Activated gamma-delta T cell (primary cell): Measurements from ENCODE around the gene C18orf63.
"Not testable (repeated sequence)": the region's sequence is repeated elsewhere in the genome, so short reads cannot be mapped to it uniquely, and the experiment has no call there.

Experiments
- DNase-seq: peaks from one replicate; lab custom pipeline; 2025; lab: John Stamatoyannopoulos, UW
- total RNA-seq, 2 donors: gene quantifications; one replicate each; lab custom pipeline; 2026; lab: John Stamatoyannopoulos, UW

Gene C18orf63
- total RNA-seq: 0 to 0.05 reads per million in 2 donors

DNA sequence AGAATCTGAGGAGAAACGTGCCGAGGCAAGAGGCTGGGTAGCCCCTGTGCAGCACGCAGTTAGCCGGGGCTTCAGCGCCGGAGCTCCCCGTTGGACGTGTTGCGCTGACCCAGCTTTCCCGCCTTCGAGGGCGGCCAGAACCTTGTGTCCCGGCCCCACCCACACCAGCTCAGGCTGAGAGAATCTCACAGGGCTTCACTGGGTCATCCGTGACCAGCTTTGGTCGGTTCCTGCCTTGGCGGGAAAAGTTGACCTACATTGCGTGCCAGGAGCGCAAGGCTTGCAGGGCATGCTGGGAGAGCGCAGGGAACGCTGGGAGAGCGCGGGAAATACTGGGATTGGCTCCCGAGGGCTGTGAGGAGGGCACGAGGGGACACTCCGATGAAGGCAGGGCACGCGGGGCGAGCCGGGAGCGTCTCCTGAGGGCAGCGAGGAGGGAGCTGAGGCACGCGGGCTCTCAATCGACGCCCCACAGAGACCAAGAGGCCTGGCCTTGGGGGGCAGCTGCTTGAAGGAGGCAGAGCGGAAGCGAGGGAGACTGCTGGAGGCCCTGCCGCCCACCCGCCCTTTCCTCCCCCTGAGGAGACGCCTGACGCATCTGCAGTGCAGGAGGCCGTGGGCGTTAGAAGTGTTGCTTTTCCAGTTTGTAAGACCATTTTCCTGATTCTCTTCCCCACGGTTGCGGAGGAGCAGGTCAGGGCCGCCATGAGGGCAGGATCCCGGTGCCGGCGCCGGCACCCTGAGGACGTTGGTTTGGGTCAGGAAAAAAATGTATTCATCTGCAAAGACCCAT is at the start of gene C18orf63:
TSS of gene C18orf63 (plus strand) at position 376 of the 793 bp plus-strand sequence. CDS start 2,027 bp downstream, outside the sequence.
- no peak for DNase-seq

DNA sequence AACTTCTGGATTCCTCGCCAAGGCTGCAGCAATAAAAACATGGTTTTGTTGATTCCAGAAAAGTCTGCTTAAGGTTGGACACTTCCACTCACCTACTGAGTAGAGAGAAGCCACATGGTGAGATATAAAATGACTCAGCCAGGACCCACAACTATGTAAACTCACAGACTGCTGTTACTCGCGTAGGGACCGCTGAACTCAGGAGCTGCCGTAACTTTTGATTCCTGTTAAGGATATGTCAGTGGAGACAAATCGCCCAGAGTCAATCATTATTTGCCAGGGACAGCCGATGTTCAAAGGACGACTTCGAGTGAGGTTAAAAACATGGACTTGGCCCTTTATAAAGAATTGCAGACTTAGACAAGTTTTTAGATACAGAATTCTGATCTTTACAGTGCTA is 49.5 kb upstream of the C18orf63 start:
- no peak for DNase-seq

DNA sequence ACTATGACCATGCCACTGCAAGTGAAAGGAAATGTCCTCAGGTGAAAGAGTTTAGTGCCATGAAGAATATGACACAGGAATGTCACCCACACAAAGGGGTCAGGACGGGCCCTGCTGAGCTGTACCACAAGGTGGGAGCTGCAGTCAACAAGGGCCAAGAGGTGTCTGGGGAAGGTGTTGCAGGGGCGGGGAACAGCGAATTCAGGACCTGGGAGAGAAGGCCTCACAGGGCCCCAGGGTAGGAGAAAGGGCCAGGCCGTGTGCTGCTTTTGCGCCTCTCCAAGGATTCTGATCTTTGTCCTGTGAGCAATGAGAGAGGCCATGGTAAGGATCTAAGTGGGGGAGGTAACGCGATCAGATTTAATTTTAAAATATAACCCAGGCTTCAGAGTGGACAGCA is 47.5 kb upstream of the C18orf63 start:
- no peak for DNase-seq

DNA sequence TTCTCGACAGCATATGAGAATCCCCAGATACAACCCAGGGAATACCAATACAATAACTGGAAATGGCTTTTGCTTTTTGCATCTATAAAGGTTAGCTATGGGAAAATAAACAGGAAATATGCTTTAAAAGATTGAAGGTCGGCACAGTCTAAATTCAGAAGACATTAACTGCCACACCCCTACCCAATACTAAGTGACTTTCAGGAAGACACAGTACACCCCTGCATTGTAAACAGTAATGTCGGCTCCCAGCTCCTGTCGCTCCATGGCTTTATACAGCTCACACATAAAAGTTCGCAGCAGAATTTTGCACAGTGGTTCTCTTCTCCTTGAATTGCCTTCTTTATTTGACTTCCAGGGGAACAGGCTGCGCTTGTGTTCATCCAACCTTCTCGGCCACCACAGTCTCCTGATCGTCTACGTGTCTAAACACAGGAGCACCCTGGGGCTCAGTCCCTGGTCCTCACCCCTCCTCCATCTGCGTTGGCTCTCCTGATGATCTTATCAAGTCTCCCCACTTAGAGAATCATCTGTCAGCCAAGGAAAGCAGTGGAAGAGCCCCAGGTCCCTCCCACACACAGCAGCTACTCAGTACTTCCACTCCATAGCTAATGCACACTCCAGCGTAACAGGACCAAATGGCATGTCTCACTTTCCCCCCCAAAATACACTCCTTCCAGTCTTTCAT is 46.6 kb upstream of the C18orf63 start:
- no peak for DNase-seq

DNA sequence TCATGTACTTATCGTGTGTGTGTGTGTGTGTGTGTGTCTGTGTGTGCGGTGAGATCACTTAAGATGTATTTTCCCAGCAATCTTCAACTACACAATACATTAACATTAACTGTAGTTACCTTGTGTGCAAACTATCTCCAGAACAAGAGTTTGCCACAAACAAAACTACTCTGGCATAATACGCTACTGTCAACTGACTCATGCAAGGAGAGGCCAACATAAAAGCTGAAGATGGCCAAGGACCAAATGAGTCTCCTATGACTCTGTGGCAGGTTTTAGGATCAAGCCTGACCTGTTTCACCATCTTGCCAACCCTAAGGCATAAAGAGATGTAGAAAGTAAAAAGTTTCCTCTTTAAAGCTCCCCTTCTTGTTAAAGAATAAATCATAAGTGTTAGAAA is 44.0 kb upstream of the C18orf63 start:
- no peak for DNase-seq

DNA sequence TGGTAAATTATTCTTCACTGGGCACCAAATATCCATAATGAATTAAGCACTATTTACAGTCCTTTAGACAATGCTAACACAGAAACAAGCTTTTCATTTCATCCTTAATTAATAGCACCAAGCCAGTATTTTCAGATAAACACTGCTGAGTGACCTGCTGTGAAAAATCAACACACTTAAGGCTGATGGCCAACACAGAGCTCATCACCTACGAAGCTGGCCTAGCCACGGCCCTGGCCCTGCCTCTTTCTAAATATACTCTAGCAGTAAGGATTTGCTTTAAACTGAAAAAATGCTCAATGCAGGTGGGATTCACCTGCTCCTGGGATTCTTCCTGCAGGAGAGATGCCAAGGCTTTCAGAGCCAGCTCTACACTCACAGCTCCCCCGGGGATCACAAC is 42.2 kb upstream of the C18orf63 start:
- no peak for DNase-seq

DNA sequence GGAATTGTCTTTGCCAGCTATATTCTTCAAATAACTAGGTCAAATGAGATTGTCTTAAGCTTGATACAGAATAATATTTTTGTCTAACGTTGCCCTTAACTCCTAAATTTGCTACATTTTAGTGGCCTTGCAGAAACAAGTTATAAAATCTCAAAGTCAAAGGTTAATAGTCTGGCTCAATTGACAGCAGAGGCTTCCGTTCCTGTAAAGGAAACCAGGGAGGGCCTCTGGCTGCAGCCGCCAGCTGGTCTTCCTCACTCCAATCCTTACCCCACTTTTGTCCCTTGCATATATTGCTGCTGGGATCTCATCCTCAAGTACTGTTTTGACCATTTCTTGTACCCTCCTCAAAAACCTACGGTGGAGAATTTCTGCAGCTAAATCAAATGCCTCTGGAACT is 40.9 kb upstream of the C18orf63 start:
- no peak for DNase-seq

DNA sequence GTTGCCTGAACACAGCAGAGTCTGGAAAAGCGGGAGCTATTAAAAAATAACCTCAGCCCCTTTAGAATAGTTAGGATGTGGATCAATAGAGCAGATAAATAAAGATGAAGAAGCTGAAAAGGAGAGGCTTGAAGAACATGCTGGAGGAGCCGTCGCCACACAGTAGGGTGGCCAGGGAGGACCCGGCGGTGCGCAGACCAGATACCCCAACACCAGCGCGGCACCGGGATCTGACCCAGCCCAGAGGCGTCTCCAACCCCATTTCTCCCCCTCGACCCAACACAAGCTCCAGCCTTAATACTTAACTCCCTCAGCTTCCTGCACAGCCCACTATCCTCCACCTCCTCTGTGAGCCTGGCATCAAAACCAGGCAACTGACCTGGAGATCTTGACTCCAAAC is 39.9 kb upstream of the C18orf63 start:
- DNase-seq: no peak

DNA sequence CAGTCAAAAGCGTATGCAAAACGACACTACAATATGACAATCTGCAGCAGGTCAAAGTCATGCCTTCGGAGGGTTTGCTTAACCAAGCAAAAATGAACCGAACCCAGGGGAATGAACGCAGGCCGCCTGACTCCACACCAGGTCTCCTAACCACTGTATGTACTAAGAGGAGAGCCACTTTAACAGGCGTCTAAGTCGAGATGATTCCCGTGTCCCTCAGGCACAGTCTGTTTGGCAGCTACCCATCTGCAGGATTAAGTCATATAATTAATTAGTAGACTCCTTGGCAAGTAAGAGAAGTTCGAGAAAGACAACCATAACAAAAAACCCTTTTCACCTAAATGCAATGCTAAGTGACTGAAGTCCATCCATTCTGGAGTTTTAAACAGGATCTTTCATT is 39.0 kb upstream of the C18orf63 start:
- DNase-seq: no peak

DNA sequence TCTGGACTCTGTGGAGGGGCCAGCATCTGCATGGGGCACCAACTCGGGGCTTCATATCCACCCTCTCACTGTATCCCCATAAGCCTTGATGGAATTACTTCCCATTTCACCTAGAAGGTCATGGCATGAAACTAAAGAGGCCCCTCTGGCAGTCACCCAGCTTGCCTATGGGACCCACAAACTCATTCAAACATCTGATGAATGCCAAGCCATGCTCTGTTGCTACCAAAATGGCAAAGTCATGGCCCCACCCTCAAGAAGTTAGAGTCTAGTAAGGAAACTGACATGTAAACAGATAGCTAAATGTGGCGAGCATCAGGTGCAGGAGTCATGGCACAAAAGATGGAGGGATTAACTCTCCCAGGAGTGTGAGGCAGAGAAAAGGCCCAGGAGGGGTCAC is 38.3 kb upstream of the C18orf63 start:
- no peak for DNase-seq

DNA sequence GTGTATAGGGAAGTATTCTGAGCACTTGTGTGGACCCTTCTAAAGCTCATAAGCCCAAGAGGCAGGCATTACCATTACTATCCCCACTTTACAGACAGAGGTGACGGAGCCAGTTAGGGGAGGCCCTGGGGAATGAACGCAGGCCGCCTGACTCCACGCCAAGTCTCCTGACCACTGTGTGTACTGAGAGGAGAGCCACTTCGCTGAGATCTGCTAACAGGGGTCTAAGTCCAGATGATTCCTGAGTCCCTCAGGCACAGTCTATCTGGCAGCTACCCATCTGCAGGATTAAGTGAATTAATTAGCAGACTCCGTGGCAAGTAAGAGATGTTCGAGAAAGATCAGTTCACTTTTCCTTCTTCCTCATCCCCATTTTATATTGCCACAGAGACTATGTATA is 37.6 kb upstream of the C18orf63 start:
- no peak for DNase-seq

DNA sequence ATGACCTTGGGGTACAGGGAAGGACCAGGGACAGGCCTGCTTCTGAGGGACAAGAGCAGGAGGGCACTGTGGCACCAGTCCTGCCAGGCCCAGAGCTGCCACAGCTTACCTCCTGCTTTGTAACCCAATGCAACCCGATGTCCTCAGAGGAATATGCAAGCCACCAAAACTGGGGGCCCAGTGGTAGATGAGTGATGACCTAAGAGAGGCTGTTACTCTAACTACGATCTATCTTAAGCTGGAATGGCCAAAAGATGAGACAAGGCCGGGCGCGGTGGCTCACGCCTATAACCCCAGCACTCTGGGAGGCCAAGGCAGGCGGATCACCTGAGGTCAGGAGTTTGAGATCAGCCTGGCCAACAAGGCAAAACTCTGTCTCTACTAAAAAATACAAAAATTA is 36.7 kb upstream of the C18orf63 start:
- no peak for DNase-seq

DNA sequence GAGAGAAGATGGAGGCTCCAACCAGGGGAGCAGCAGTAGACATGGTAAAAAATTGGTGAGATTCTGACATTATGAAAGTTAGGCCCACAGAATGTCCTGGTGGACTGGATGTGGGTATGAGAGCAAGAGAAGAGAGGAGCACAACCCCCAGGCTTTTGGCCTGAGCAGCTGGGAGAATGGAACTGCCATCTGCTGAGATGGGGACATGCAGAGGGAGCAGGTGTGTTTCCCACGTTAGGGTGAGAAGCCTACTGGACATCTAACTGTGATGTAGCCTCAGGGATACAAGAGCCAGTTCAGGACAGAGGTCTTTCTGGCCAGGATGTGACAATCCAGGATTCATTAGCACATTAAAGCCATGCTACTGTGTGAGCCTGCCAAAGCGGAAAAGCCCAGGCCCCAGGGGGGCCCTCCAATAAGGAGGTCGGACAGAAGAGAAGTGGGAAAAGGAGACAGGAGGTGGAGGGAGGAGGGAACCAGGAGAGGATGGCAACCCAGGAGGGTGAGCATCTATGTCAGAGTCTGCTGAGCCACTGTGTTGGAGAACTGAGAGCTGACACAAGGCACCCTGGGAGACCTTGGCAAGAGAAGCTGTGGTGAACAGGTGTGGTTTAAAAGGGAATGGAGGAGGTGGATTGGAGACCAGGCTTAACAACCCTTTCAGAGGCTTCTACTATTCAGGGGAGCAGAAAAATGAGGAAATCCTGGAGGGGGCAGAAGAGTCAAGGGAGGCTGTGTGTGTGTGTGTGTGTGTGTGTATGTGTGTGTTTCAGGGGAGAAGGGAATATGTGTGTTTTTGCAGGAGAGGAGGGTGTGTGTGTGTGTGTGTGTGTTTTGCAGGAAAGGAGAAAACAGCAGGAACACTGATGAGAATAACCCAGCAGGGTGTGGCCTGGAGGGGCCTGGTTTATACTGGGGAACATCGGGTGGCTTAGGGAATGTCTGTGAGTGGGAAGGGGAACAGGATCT is 34.3 kb upstream of the C18orf63 start:
- DNase-seq: no peak

DNA sequence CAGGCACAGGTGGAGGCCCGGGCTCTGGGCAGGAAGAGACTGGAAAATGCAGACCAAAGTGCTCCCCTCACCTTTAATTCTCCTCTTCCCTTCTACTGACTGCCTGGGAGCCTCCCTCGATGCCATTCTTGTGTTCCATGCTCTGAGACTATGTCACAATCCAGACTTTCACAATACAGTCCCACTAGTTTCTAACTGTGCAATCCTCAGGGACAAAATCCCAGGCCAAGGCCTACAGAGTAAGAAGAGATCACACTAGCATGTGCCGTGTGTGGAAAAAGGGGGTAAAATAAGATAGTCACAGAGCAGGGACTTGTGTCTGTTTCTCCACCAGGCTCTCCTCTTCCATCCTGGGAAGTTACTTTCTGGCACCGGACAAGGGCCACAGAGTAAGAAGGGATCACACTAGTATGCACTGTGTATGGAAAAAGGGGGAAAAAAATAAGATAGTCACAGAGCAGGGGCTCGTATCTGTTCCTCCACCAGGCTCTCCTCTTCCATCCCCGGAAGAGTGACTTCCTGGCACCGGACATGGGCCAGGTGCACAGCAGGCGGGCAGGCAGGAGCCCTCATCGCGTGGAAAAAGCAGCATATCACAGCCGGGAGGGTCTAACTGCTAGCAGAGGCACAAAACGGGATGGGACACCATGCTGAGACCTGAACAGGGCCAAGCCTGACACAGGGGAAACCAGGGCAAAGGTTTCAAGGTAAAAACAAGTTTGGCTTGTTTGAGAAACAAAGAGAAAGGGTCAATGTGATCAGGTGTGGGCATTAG is 33.5 kb upstream of the C18orf63 start:
- no peak for DNase-seq

DNA sequence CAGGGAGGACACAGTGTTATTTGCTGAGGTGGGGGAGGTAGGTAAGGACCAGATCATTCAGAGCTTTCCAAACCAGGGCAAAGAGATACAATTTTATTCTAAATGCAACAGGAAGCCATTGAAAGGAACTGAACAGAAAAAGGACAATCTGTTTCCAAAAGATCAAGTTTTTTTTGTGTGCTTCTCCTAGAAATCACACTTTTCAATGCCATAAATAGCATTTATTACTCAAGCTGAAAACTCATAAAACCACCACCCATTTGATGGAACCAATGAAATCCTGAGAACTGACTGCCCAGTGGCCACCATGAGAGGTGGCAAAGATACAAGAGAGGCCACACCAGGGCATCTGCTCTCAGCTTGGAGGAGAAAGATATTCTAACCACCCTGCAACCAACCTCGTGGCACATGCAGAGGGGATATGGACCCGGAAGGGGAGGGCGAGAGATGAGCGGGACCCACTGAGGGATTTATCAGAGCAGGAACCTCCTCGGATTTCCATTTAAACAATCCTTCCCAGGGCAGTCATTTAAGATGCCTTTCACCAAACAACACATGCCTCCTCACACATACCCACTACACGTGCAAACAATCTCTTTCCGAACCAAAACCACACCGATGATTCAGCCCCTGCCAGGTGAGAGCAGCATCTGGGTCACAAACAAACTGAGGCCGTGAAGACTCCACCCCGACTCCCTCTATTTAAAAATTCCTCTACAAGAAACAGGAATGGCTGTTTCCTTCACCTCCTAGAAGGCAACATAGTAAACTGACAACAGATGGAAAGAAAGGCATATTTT is 32.7 kb upstream of the C18orf63 start:
- DNase-seq: no peak

DNA sequence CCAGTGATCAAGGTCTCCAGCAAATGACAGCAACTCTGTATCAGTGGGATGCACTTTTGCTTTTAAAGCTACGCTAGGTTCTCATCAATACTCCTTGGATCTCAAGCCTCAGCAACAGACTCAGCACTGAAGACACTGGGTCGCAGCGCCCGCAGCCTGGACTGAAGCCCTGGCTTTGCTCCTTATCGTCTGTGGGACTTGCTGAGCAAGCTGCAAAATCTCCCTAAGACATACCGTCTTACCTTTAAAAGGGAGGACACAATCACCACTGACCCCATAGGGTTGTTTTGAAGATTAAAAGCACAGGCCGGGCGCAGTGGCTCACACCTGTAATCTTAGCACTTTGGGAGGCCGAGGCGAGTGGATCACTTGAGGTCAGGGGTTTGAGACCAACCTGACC is 32.0 kb upstream of the C18orf63 start:
- no peak for DNase-seq

DNA sequence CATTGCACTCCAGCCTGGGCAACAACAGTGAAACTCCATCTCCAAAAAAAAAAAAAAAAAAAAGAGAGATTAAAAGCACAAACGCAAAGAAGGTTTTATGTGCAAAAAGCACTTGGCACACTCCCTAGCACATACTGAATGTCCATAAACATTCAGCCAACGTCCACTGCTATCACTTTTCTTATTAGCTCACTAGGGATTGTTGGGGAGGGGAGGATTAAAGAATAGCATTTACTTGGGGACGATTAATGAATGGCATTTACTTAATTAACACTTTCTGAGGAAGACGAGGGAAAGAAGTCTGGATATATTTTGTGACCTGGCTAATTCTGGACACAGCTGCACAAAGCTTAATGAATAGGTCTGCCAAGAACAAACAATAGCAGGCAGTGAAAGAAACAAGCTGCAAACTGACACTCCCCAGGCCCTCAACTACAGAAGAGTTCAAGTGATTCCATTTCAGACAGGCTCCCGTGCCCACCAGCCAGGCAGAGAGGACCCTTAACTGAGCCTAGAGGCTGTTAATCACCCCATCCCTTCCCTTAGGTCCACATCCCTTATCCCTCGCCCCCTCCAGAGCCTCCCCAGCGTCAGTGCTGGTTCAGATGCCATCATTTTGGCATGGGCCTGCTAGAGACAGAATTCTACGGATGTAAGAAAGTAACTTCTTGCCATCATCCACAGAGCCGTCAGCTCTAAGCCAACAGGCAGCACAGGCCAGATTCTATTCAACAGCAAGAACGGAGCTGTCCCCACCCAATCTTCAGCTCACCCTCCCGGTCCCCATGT is 31.3 kb upstream of the C18orf63 start:
- DNase-seq: no peak

DNA sequence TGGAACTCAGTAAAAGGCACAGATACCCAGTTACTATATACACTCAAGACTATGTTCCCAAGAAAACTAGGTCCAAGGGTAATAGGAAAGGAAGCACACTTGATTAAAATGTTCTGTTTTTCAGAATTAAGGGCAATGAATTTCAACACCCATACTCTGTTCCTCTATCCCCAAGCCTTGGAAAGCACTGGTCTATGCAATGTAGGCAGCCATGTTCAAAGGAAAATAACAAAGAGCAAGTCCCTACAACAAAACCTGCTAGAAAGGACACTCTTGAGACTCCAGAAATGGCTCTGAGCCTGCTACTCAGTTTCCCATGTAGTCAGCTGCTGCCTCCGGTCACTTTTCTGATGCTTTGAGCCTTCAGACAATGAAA is 30.7 kb upstream of the C18orf63 start:
- no peak for DNase-seq

DNA sequence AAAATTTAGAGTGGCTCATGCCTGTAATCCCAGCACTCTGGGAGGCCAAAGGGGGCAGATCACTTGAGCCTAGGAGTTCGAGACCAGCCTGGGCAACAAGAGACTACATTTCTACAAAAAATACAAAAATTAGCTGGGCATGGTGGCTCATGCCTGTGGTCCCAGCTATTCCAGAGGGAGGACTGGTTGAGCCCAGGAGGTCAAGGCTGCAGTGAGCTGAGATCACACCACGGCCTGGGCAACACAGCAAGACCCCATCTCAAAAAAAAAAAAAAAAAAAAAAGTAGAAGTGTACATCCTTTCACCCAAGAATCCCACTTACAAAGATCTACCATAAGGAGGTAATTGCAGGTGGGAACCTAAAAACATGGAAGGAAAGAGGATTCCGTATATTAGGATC is 30.1 kb upstream of the C18orf63 start:
- not testable (repeated sequence) for DNase-seq
